ENCODE results near the gene CENPA.

GRCh38 chr2:26820932-26821331, 35.1 kb downstream of the CENPA start:
- TF ChIP-seq, protein P1, sequence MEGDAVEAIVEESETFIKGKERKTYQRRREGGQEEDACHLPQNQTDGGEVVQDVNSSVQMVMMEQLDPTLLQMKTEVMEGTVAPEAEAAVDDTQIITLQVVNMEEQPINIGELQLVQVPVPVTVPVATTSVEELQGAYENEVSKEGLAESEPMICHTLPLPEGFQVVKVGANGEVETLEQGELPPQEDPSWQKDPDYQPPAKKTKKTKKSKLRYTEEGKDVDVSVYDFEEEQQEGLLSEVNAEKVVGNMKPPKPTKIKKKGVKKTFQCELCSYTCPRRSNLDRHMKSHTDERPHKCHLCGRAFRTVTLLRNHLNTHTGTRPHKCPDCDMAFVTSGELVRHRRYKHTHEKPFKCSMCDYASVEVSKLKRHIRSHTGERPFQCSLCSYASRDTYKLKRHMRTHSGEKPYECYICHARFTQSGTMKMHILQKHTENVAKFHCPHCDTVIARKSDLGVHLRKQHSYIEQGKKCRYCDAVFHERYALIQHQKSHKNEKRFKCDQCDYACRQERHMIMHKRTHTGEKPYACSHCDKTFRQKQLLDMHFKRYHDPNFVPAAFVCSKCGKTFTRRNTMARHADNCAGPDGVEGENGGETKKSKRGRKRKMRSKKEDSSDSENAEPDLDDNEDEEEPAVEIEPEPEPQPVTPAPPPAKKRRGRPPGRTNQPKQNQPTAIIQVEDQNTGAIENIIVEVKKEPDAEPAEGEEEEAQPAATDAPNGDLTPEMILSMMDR (IDR thresholded peaks at IDR 0.05) = no peak
- TF ChIP-seq POLR2A (IDR thresholded peaks at IDR 0.05) = no peak
- TF ChIP-seq POLR2AphosphoS5 (IDR thresholded peaks at IDR 0.05; ENCODE audit: insufficient read depth in 1 of 2, low read depth in 1 of 2) = no peak
